ENCODE results near the gene HOXA1.

The HOXA1 gene

GRCh38 chr7:27114881-27115220 lies 19.1 kb upstream of the HOXA1 start:
- no peaks in the 10 kb centered on the region for H3K36me3 Mint-ChIP-seq
- no peaks in the 10 kb centered on the region for H3K9me3 Mint-ChIP-seq (ENCODE audit: low read depth)
- H3K27ac Mint-ChIP-seq, result no peak overlapping the region

GRCh38 chr7:27113991-27114769 lies 18.4 kb upstream of the HOXA1 start:
- Mint-ChIP-seq H3K9me3 (ENCODE audit: low read depth) (no peaks in the 10 kb centered on the region), H3K4me1 (ENCODE audit: low read depth) (no peaks in the 10 kb centered on the region)

More at GRCh38 chr7:27114881-27115220, 19.1 kb upstream of the HOXA1 start:
- no peaks in the 10 kb centered on the region for H3K4me1 Mint-ChIP-seq (ENCODE audit: low read depth)
- H3K4me3 Mint-ChIP-seq, result no peak overlapping the region
- no peaks in the 10 kb centered on the region for H3K27me3 Mint-ChIP-seq

GRCh38 chr7:27112955-27113949 lies 17.5 kb upstream of the HOXA1 start:
- H3K4me1 Mint-ChIP-seq (ENCODE audit: low read depth), result no peaks in the 10 kb centered on the region
- no peaks in the 10 kb centered on the region for H3K9me3 Mint-ChIP-seq (ENCODE audit: low read depth)
- H3K4me3 Mint-ChIP-seq, result no peak overlapping the region
- no peaks in the 10 kb centered on the region for H3K27me3 Mint-ChIP-seq
- no peak overlapping the region for H3K27ac Mint-ChIP-seq
- no peaks in the 10 kb centered on the region for H3K36me3 Mint-ChIP-seq

More at GRCh38 chr7:27113991-27114769, 18.4 kb upstream of the HOXA1 start:
- no peaks in the 10 kb centered on the region for H3K36me3 Mint-ChIP-seq
- no peaks in the 10 kb centered on the region for H3K27me3 Mint-ChIP-seq
- no peak overlapping the region for H3K4me3 Mint-ChIP-seq
- H3K27ac Mint-ChIP-seq, result no peak overlapping the region

- H3K27ac Mint-ChIP-seq, result no peak overlapping the region
- H3K27me3 Mint-ChIP-seq, result peaks cover 2% of the 10 kb centered on the region
- no peaks in the 10 kb centered on the region for H3K36me3 Mint-ChIP-seq
- H3K9me3 Mint-ChIP-seq (ENCODE audit: low read depth), result no peaks in the 10 kb centered on the region
- no peak overlapping the region for H3K4me3 Mint-ChIP-seq
- no peaks in the 10 kb centered on the region for H3K4me1 Mint-ChIP-seq (ENCODE audit: low read depth)
Observed at GRCh38 chr7:27112361-27112760, 16.6 kb upstream of the HOXA1 start.

GRCh38 chr7:27111751-27112277 lies 16.0 kb upstream of the HOXA1 start:
- Mint-ChIP-seq H3K27me3 (peaks cover 2% of the 10 kb centered on the region), H3K9me3 (ENCODE audit: low read depth) (no peaks in the 10 kb centered on the region), H3K27ac (no peak overlapping the region), H3K4me1 (ENCODE audit: low read depth) (no peaks in the 10 kb centered on the region), H3K4me3 (no peak overlapping the region), H3K36me3 (no peaks in the 10 kb centered on the region)

GRCh38 chr7:27111042-27111750 lies 15.4 kb upstream of the HOXA1 start:
- Mint-ChIP-seq H3K27ac (no peak overlapping the region), H3K4me3 (no peak overlapping the region)

GRCh38 chr7:27110186-27111031 lies 14.6 kb upstream of the HOXA1 start:
- H3K4me3 Mint-ChIP-seq, result no peak overlapping the region
- no peak overlapping the region for H3K27ac Mint-ChIP-seq
- H3K9me3 Mint-ChIP-seq (ENCODE audit: low read depth), result no peaks in the 10 kb centered on the region
- peaks cover 8% of the 10 kb centered on the region for H3K27me3 Mint-ChIP-seq
- H3K36me3 Mint-ChIP-seq, result no peaks in the 10 kb centered on the region
- no peaks in the 10 kb centered on the region for H3K4me1 Mint-ChIP-seq (ENCODE audit: low read depth)

More at GRCh38 chr7:27111042-27111750, 15.4 kb upstream of the HOXA1 start:
- Mint-ChIP-seq H3K9me3 (ENCODE audit: low read depth) (no peaks in the 10 kb centered on the region), H3K36me3 (no peaks in the 10 kb centered on the region), H3K4me1 (ENCODE audit: low read depth) (no peaks in the 10 kb centered on the region), H3K27me3 (peaks cover 2% of the 10 kb centered on the region)

- Mint-ChIP-seq H3K4me1 (ENCODE audit: low read depth) (no peaks in the 10 kb centered on the region), H3K9me3 (ENCODE audit: low read depth) (no peaks in the 10 kb centered on the region), H3K27ac (no peak overlapping the region), H3K27me3 (peaks cover 8% of the 10 kb centered on the region), H3K4me3 (no peak overlapping the region), H3K36me3 (no peaks in the 10 kb centered on the region)
Observed at GRCh38 chr7:27109466-27110185, 13.8 kb upstream of the HOXA1 start.

- Mint-ChIP-seq H3K4me1 (ENCODE audit: low read depth) (peaks cover 4% of the 10 kb centered on the region), H3K9me3 (ENCODE audit: low read depth) (no peaks in the 10 kb centered on the region), H3K27ac (no peak overlapping the region), H3K36me3 (no peaks in the 10 kb centered on the region), H3K27me3 (peaks cover 17% of the 10 kb centered on the region), H3K4me3 (no peak overlapping the region)
Observed at GRCh38 chr7:27108390-27109127, 12.8 kb upstream of the HOXA1 start.

- peaks cover 8% of the 10 kb centered on the region for H3K4me1 Mint-ChIP-seq (ENCODE audit: low read depth)
- H3K27ac Mint-ChIP-seq, result no peak overlapping the region
- no peak overlapping the region for H3K4me3 Mint-ChIP-seq
- H3K27me3 Mint-ChIP-seq, result peaks cover 26% of the 10 kb centered on the region
- H3K36me3 Mint-ChIP-seq, result no peaks in the 10 kb centered on the region
- H3K9me3 Mint-ChIP-seq (ENCODE audit: low read depth), result no peaks in the 10 kb centered on the region
Observed at GRCh38 chr7:27107391-27108381, 11.9 kb upstream of the HOXA1 start.

GRCh38 chr7:27106901-27107240 lies 11.1 kb upstream of the HOXA1 start:
- Mint-ChIP-seq H3K4me3 (no peak overlapping the region), H3K4me1 (ENCODE audit: low read depth) (peaks cover 14% of the 10 kb centered on the region), H3K9me3 (ENCODE audit: low read depth) (no peaks in the 10 kb centered on the region), H3K27me3 (peaks cover 29% of the 10 kb centered on the region), H3K27ac (no peak overlapping the region), H3K36me3 (no peaks in the 10 kb centered on the region)

- Mint-ChIP-seq H3K4me3 (no peak overlapping the region), H3K4me1 (ENCODE audit: low read depth) (peaks cover 14% of the 10 kb centered on the region), H3K9me3 (ENCODE audit: low read depth) (no peaks in the 10 kb centered on the region), H3K27ac (no peak overlapping the region), H3K36me3 (no peaks in the 10 kb centered on the region), H3K27me3 (peaks cover 32% of the 10 kb centered on the region)
Observed at GRCh38 chr7:27106181-27106900, 10.5 kb upstream of the HOXA1 start.

Measured in activated naive CD8-positive, alpha-beta T cell (primary cell).